GM13977 (cell line): Measurements from ENCODE around the gene LYRM4.

Experiments used
- DNase-seq: peaks from one replicate; pipeline ENCODE4 v3.0.0; 2012; ENCODE audit warnings: low spot score
- CTCF ChIP-seq: IDR thresholded peaks from 2 replicates; pipeline ENCODE4 v1.5.1; 2012; ENCODE audit warnings: mild to moderate bottlenecking, control low read depth; ENCODE audit not compliant: insufficient read depth; ENCODE audit errors: extremely low read depth, missing control alignments
- in situ Hi-C: fragments of 300-500 bp; cut with MboI; formaldehyde crosslinking; loops from one replicate; pipeline ENCODE4 v1.12.0; 2022; ENCODE audit warnings: low sequenced_read_pairs, low pct_unique_long_range_greater_than_20kb, mixed read lengths, inconsistent platforms; ENCODE audit not compliant: unreplicated experiment

LYRM4 gene

GRCh38 chr6:5206920-5207561 lies 53.7 kb downstream of the LYRM4 start:
- TF ChIP-seq CTCF: no peak
- no peak for DNase-seq
- in situ Hi-C loops: no loop called here

GRCh38 chr6:5205877-5206850 lies 54.6 kb downstream of the LYRM4 start:
- no peak for TF ChIP-seq CTCF
- in situ Hi-C loops: no loop called here
- no peak for DNase-seq

- DNase-seq: no peak
- no peak for TF ChIP-seq CTCF
- in situ Hi-C loops: no loop called here
Measured at GRCh38 chr6:5205035-5205507, 55.7 kb downstream of the LYRM4 start.

- no peak for TF ChIP-seq CTCF
- in situ Hi-C loops: no loop called here
- no peak for DNase-seq
Measured at GRCh38 chr6:5204376-5204775, 56.4 kb downstream of the LYRM4 start.

GRCh38 chr6:5203546-5203945 lies 57.2 kb downstream of the LYRM4 start:
- in situ Hi-C loops: no loop called here
- no peak for TF ChIP-seq CTCF
- DNase-seq: no peak

GRCh38 chr6:5202941-5203340 lies 57.8 kb downstream of the LYRM4 start:
- in situ Hi-C loops: no loop called here
- TF ChIP-seq CTCF: no peak
- DNase-seq: no peak
